MCF 10A (cell line): ENCODE data around the gene TACSTD2. TPM values are rescaled to one million over a fixed set of nuclear protein-coding genes. Genes with fewer than 3 reads are reported as not detected.

Experiments used
- BruUV-seq: library from RNA; stranded (reverse); fragments of 400-500 nt; replicated peaks from 2 replicates; lab custom pipeline; 2021; lab: Mats Ljungman, UMichigan
- CTCF ChIA-PET: fragments of 300-600 bp; sonication (Branson Sonifier 250); formaldehyde crosslinking; extraction: SDS; loops from one replicate; lab custom pipeline; 2021; ENCODE audit warnings: antibody characterized with exemption, inconsistent platforms; lab: Yijun Ruan, JAX
- POLR2A ChIA-PET: fragments of 300-600, 350-650 bp; sonication (Branson Sonifier 250); formaldehyde crosslinking; extraction: SDS; loops from one replicate; lab custom pipeline; 2020; ENCODE audit warnings: antibody characterized with exemption, inconsistent platforms; lab: Yijun Ruan, JAX
- DNase-seq: peaks from one replicate; pipeline ENCODE4 v3.0.0-alpha.2; 2018; ENCODE audit not compliant: unreplicated experiment
- H3K27ac Mint-ChIP-seq: one replicate; pipeline ENCODE4 v1.8.0; 2022; ENCODE audit warnings: mild to moderate bottlenecking, low read depth, mixed read lengths; ENCODE audit not compliant: unreplicated experiment
- H3K27me3 Mint-ChIP-seq: one replicate; pipeline ENCODE4 v1.8.0; 2022; ENCODE audit warnings: mixed read lengths; ENCODE audit not compliant: insufficient read depth, unreplicated experiment
- H3K36me3 Mint-ChIP-seq: one replicate; pipeline ENCODE4 v1.8.0; 2022; ENCODE audit warnings: mild to moderate bottlenecking, moderate library complexity, mixed read lengths; ENCODE audit not compliant: insufficient read depth, unreplicated experiment
- H3K4me1 Mint-ChIP-seq: one replicate; pipeline ENCODE4 v1.8.0; 2022; ENCODE audit warnings: mixed read lengths; ENCODE audit not compliant: insufficient read depth, unreplicated experiment
- H3K4me3 Mint-ChIP-seq: one replicate; pipeline ENCODE4 v1.8.0; 2022; ENCODE audit warnings: mild to moderate bottlenecking, moderate library complexity, mixed read lengths; ENCODE audit not compliant: unreplicated experiment
- H3K9me3 Mint-ChIP-seq: one replicate; pipeline ENCODE4 v1.8.0; 2022; ENCODE audit warnings: mixed read lengths; ENCODE audit not compliant: unreplicated experiment
- CTCF ChIP-seq: fragments of 200-600 bp; IDR thresholded peaks from one replicate; pipeline ENCODE4 v1.8.0; 2022; ENCODE audit warnings: antibody characterized with exemption, mild to moderate bottlenecking; ENCODE audit not compliant: unreplicated experiment
- intact Hi-C: fragments of 100-400 bp; cut with micrococcal nuclease; formaldehyde crosslinking; loops from 2 replicates; pipeline ENCODE4 v1.14.1; 2022
- total RNA-seq: library from RNA; stranded (reverse); gene quantifications from 2 replicates; pipeline ENCODE4 v1.2.3, GENCODE V29; 2022

Gene TACSTD2
- total RNA-seq, 1 experiment from 2014 or later, result 14.8 TPM

DNA sequence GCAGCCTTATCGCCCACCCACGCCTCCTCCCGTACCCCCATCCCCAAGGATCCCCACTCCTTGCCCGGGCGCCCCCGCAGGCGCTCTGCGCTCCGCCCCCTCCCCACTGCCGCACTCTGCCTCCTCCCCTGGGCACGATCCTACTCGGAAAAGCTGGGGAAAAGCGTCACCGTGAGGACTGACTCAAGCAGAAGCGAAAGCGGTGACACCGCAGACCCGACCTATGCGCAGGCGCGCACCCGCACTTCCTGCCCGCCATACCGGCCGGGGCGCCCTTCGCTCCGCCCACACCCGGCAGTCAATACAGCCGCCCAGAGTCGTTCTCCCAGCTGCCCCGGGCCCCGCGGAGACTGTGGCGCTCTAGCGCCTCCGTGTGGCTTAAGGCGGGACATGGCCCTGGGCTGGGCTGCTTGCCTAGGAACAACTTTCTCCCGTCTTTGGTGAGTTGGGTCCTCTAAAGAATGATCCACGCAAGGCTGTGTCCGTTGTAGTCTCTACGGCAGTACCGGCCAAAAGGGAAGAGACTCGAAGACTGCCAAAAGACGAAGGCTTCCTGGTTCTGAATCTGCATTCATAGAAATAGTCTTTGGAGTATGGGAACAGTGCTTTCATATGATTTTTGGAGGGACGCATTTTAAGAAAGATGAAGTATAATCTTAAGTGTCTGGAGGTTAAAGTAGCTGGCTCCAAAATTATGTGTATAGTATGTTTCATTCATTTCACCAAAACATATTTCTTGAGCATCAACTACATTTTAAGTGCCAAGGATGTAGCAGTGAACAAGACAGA lies 30.3 kb downstream of the TACSTD2 start, which contains the start of gene OMA1:
TSS of gene OMA1 (minus strand) at position 207 of the 789 bp plus-strand sequence. CDS start 7,432 bp downstream, outside the sequence.
- peak; percentile 93 for DNase-seq
- BruUV-seq, result TSS peak; percentile 57
- peaks cover 20% of the 10 kb centered on the region for H3K4me1 Mint-ChIP-seq
- ChIA-PET CTCF (interaction anchor here (0.6 to 5.7 kb wide), 23 partner anchors 10 to 1789 kb away, joined by 3 to 58 read pairs (median 3); no protein-coding TSS in a partner anchor), POLR2A (interaction anchor here (0.6 to 5.5 kb wide), 20 partner anchors 9 to 750 kb away, joined by 3 to 151 read pairs (median 4); partner anchors contain the start of genes FGGY and TACSTD2)
- TF ChIP-seq CTCF, result peak; percentile 84
- H3K9me3 Mint-ChIP-seq, result no peaks in the 10 kb centered on the region
- peak within 1 kb of the TSS; percentile 92 for H3K4me3 Mint-ChIP-seq
- peak within 1 kb of the TSS; percentile 95 for H3K27ac Mint-ChIP-seq
- H3K27me3 Mint-ChIP-seq, result no peaks in the 10 kb centered on the region
- H3K36me3 Mint-ChIP-seq, result peaks cover 7% of the 10 kb centered on the region
- intact Hi-C loops, result loop anchor here (1.0 to 2.0 kb wide), 6 partner anchors 29 to 1714 kb away; no protein-coding TSS in a partner anchor

DNA sequence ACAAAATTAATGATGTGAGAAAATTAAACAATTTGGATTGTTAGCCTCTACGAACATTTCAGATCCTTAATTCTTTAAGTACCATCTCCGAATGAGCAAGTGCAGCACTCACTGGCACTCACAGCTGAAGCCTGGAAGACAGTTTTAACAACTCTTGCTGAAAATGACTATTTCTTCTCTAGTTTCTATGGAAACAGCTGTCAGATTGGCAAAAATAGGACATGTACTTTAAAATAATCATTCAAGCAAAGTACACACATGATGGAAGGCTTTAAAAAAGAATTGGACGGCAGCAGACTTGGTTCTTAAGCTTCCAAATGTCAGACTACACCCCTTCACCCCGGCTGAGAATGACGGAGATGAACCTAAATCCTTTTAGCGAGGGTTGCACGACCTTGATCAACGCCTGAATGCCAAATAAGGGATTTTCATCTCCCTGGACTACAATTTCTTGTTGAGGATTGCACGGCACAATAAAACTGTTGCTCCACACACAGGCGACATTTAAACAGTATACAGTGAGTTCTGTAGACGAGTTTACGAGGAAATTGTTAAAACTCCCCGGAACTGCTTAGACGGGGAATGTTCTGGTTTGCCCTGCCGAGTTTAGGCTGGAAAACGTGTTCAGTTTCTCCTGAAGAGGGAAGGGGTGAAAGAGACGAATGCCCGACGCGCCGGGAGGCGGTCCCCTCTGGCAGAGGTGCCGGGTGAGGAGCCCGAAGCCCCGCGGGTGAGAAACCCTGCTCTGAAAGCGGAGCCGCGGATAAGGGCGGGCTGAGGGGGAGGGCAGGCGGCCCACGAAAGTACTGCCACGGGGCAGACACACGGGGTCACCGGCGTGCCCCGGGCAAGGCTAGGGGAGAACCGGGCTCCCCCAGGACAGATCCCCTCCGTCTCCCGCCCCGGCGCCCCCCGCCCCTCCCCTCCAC lies 31.2 kb downstream of the TACSTD2 start:
- Mint-ChIP-seq H3K27ac (peak overlapping the region; percentile 95), H3K4me3 (peak overlapping the region; percentile 92), H3K36me3 (peaks cover 7% of the 10 kb centered on the region), H3K4me1 (peaks cover 20% of the 10 kb centered on the region), H3K27me3 (no peaks in the 10 kb centered on the region), H3K9me3 (no peaks in the 10 kb centered on the region)
- TF ChIP-seq CTCF, result no peak
- intact Hi-C loops, result loop anchor here (1.0 to 2.0 kb wide), 6 partner anchors 29 to 1713 kb away; no protein-coding TSS in a partner anchor
- no TSS peak for BruUV-seq
- DNase-seq, result peak; percentile 60
- ChIA-PET CTCF (interaction anchor here (0.6 to 5.7 kb wide), 18 partner anchors 9 to 164 kb away, joined by 3 to 58 read pairs (median 4); no protein-coding TSS in a partner anchor), POLR2A (interaction anchor here (0.5 to 5.5 kb wide), 25 partner anchors 10 to 1166 kb away, joined by 3 to 151 read pairs (median 6); partner anchors contain the start of gene TACSTD2)

DNA sequence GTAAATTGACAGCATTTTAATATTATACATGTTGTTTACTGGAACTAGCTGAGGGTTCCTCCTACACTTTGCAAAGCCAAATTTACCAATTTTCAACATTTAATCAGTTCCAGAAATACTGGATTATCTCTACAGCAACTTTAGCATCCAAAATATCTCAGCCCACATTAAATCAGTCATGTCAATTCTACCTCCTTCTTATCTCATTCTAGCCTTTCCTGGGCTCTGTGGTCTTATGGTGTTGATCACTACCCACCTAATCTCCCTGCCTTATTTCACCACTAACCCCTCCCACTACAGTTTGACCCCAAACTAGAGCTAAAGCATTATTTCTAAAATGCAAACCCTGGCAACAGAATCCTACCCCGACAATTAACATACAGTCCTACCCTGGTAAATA lies 33.8 kb downstream of the TACSTD2 start:
- intact Hi-C loops, result no loop called here
- H3K4me3 Mint-ChIP-seq, result no peak overlapping the region
- POLR2A ChIA-PET, result interaction anchor here (0.8 to 2.1 kb wide), 4 partner anchors 16 to 42 kb away, joined by 4 to 12 read pairs (median 9); no protein-coding TSS in a partner anchor
- no peak for DNase-seq
- TF ChIP-seq CTCF, result no peak
- peaks cover 7% of the 10 kb centered on the region for H3K36me3 Mint-ChIP-seq
- BruUV-seq, result no TSS peak
- H3K27ac Mint-ChIP-seq, result no peak overlapping the region
- CTCF ChIA-PET, result interaction anchor here (0.8 to 2.6 kb wide), 4 partner anchors 12 to 110 kb away, joined by 3 to 14 read pairs (median 4); no protein-coding TSS in a partner anchor
- H3K27me3 Mint-ChIP-seq, result no peaks in the 10 kb centered on the region
- H3K9me3 Mint-ChIP-seq, result no peaks in the 10 kb centered on the region
- H3K4me1 Mint-ChIP-seq, result peaks cover 20% of the 10 kb centered on the region
